PC-3 (cell line): ENCODE measurements around the gene UTS2B. TPM values are rescaled to one million over a fixed set of nuclear protein-coding genes. Genes with fewer than 3 reads are reported as not detected.
A peak's percentile ranks its signal among the peaks of the same experiment; 100 is the strongest.

Source experiments
- ATAC-seq: fragments of 200-7000 bp; cut with Tn5 transposase; 2 replicates; pipeline ENCODE4 v1.9.1; 2020; ENCODE audit warnings: mild to moderate bottlenecking, moderate library complexity
- BruUV-seq: library from RNA; stranded (reverse); fragments of 400-500 nt; replicated peaks from 2 replicates; lab custom pipeline; 2021; lab: Mats Ljungman, UMichigan
- CTCF ChIA-PET: fragments of 300-600 bp; sonication (Branson Sonifier 250); formaldehyde crosslinking; loops from one replicate; lab custom pipeline; 2022; ENCODE audit warnings: antibody characterized with exemption; lab: Charles Lee
- POLR2A ChIA-PET: fragments of 300-600 bp; sonication (Branson Sonifier 250); formaldehyde crosslinking; loops from one replicate; lab custom pipeline; 2022; ENCODE audit warnings: antibody characterized with exemption; ENCODE audit not compliant: unreplicated experiment; lab: Charles Lee
- DNase-seq: peaks from one replicate; pipeline ENCODE4 v3.0.0-alpha.2; 2015
- H2AFZ ChIP-seq: fragments of 300-600 bp; sonication (generic); 2 replicates; pipeline ENCODE4 v1.6.0; 2016; ENCODE audit warnings: antibody characterized with exemption, low read length
- H3F3A ChIP-seq: fragments of 300-600 bp; sonication (generic); one replicate; pipeline ENCODE4 v1.6.0; 2017; ENCODE audit warnings: antibody characterized with exemption, low read length, control low read depth, mild to moderate bottlenecking; ENCODE audit not compliant: unreplicated experiment
- H3K27ac ChIP-seq: fragments of 300-600 bp; sonication (generic); 2 replicates; pipeline ENCODE4 v1.5.1; 2016; ENCODE audit warnings: mild to moderate bottlenecking, low read length
- H3K27me3 ChIP-seq: fragments of 300-600 bp; sonication (generic); 2 replicates; pipeline ENCODE4 v1.6.1; 2016; ENCODE audit warnings: low read length, mixed read lengths
- H3K36me3 ChIP-seq: fragments of 300-600 bp; sonication (generic); 2 replicates; pipeline ENCODE4 v1.6.1; 2016; ENCODE audit warnings: low read depth, mixed run types, low read length, mixed read lengths
- H3K4me1 ChIP-seq: fragments of 300-600 bp; sonication (generic); 2 replicates; pipeline ENCODE4 v1.5.1; 2016; ENCODE audit warnings: low read length; ENCODE audit not compliant: insufficient read depth
- H3K4me2 ChIP-seq: fragments of 300-600 bp; sonication (generic); 2 replicates; pipeline ENCODE4 v1.6.0; 2016; ENCODE audit warnings: low read length
- H3K4me3 ChIP-seq: fragments of 300-600 bp; sonication (generic); 2 replicates; pipeline ENCODE4 v1.5.1; 2016; ENCODE audit warnings: mild to moderate bottlenecking, low read length, mixed read lengths
- H3K79me2 ChIP-seq: fragments of 300-600 bp; sonication (generic); 2 replicates; pipeline ENCODE4 v1.6.1; 2017; ENCODE audit warnings: low read length, mixed read lengths
- H3K9ac ChIP-seq: fragments of 300-600 bp; sonication (generic); 2 replicates; pipeline ENCODE4 v1.6.0; 2016; ENCODE audit warnings: mild to moderate bottlenecking, low read length
- H3K9me2 ChIP-seq: fragments of 300-600 bp; sonication (generic); replicated peaks from 2 replicates; pipeline ENCODE4 v1.6.1; 2016; ENCODE audit warnings: mixed run types, low read length, mixed read lengths
- H3K9me3 ChIP-seq: fragments of 300-600 bp; sonication (generic); 2 replicates; pipeline ENCODE4 v1.6.1; 2016; ENCODE audit warnings: low read length, mixed read lengths
- H4K20me1 ChIP-seq: fragments of 300-600 bp; sonication (generic); 2 replicates; pipeline ENCODE4 v1.6.1; 2016; ENCODE audit warnings: low read length, mixed read lengths
- EZH2 ChIP-seq: fragments of 300-600 bp; sonication (generic); IDR thresholded peaks from one replicate; pipeline ENCODE4 v1.6.1; 2017; ENCODE audit warnings: antibody characterized with exemption, mild to moderate bottlenecking, low read length; ENCODE audit not compliant: unreplicated experiment
- EZH2phosphoT487 ChIP-seq: fragments of 300-600 bp; sonication (generic); IDR thresholded peaks from 2 replicates; pipeline ENCODE4 v1.6.1; 2018; ENCODE audit warnings: mild to moderate bottlenecking, antibody characterized with exemption, low read length, borderline replicate concordance
- intact Hi-C: fragments of 100-400 bp; cut with micrococcal nuclease; formaldehyde crosslinking; loops from 2 replicates; pipeline ENCODE4 v1.9.0; 2023
- total RNA-seq: library from RNA; depleted of rRNA; stranded (reverse); fragments of >200 nt; gene quantifications from 2 replicates; pipeline ENCODE4 v1.2.3, GENCODE V29; 2014
- TF ChIP-seq, protein P1 (sequence below): fragments of 300-600 bp; sonication (generic); conservative IDR thresholded peaks from 2 replicates; pipeline ENCODE4 v1.5.1; 2017; ENCODE audit warnings: antibody characterized with exemption, low read depth, mild to moderate bottlenecking, low read length

The UTS2B gene
- total RNA-seq, 1 experiment from 2014 or later, result not detected

- Histone ChIP-seq H3K9ac (no peak overlapping the region), H3K27me3 (no peaks in the 10 kb centered on the region), H3K9me3 (no peaks in the 10 kb centered on the region), H4K20me1 (peaks cover 12% of the 10 kb centered on the region; the same call in 1 of the 2 replicates), H3K4me1 (peaks cover 58% of the 10 kb centered on the region), H2AFZ (no peak overlapping the region), H3K36me3 (no peaks in the 10 kb centered on the region), H3K27ac (no peak overlapping the region), H3K79me2 (peaks cover 98% of the 10 kb centered on the region), H3F3A (no peaks in the 10 kb centered on the region), H3K9me2 (no peaks in the 10 kb centered on the region), H3K4me2 (no peak overlapping the region), H3K4me3 (no peak overlapping the region)
- POLR2A ChIA-PET, result no interaction called here
- DNase-seq (no peak), ATAC-seq (no peak)
- TF ChIP-seq EZH2 (no peak), EZH2phosphoT487 (no peak)
- TF ChIP-seq, protein P1, sequence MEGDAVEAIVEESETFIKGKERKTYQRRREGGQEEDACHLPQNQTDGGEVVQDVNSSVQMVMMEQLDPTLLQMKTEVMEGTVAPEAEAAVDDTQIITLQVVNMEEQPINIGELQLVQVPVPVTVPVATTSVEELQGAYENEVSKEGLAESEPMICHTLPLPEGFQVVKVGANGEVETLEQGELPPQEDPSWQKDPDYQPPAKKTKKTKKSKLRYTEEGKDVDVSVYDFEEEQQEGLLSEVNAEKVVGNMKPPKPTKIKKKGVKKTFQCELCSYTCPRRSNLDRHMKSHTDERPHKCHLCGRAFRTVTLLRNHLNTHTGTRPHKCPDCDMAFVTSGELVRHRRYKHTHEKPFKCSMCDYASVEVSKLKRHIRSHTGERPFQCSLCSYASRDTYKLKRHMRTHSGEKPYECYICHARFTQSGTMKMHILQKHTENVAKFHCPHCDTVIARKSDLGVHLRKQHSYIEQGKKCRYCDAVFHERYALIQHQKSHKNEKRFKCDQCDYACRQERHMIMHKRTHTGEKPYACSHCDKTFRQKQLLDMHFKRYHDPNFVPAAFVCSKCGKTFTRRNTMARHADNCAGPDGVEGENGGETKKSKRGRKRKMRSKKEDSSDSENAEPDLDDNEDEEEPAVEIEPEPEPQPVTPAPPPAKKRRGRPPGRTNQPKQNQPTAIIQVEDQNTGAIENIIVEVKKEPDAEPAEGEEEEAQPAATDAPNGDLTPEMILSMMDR, result no peak
- intact Hi-C loops, result no loop called here
- no TSS peak for BruUV-seq
- CTCF ChIA-PET, result no interaction called here
These were observed 15.0 kb upstream of the UTS2B start for GRCh38 chr3:191345334-191345733.

- DNase-seq (no peak), ATAC-seq (no peak)
- Histone ChIP-seq H2AFZ (no peak overlapping the region), H3K9me3 (no peaks in the 10 kb centered on the region), H3F3A (no peaks in the 10 kb centered on the region), H3K27ac (0 out of 2 replicates have a peak overlapping the region, but pooled peaks have one; percentile 7), H3K4me1 (peaks cover 50% of the 10 kb centered on the region), H3K4me3 (no peak overlapping the region), H3K4me2 (0 out of 2 replicates have a peak overlapping the region, but pooled peaks have one; percentile 18), H3K36me3 (no peaks in the 10 kb centered on the region), H3K9ac (no peak overlapping the region), H4K20me1 (peaks cover 12% of the 10 kb centered on the region; the same call in 1 of the 2 replicates), H3K27me3 (no peaks in the 10 kb centered on the region), H3K79me2 (peaks cover 100% of the 10 kb centered on the region), H3K9me2 (no peaks in the 10 kb centered on the region)
- no peak for TF ChIP-seq EZH2
- TF ChIP-seq EZH2phosphoT487, result no peak
- TF ChIP-seq, protein P1, result no peak
- BruUV-seq, result no TSS peak
- ChIA-PET CTCF (no interaction called here), POLR2A (no interaction called here)
- intact Hi-C loops, result no loop called here
These were observed 13.6 kb upstream of the UTS2B start for GRCh38 chr3:191343913-191344312.

DNA sequence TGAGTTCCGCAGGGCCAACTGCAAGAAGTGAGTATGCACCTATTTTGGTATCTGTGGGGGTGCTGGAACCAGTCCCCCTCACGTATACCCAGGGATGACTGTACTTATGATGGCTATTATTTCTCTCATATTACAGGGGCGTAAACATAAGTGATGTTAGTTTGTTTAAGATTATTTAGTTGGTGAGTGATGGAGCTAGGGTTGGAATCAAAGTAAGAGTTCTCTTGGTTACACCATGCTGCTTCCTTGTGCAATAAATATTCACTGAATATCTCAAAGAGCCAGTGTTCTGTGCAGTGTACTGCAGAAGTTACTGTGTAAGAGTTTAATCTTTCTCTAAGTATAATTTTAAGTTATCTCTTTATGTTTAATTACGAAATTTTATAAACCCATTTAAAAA is 12.8 kb upstream of the UTS2B start:
- ATAC-seq (peak; percentile 83), DNase-seq (peak; percentile 63)
- Histone ChIP-seq H3K9ac (no peak overlapping the region), H3K79me2 (peaks cover 100% of the 10 kb centered on the region), H2AFZ (no peak overlapping the region), H3K9me2 (no peaks in the 10 kb centered on the region), H3K9me3 (no peaks in the 10 kb centered on the region), H3K4me1 (peaks cover 56% of the 10 kb centered on the region), H3F3A (peaks cover 4% of the 10 kb centered on the region), H3K27me3 (no peaks in the 10 kb centered on the region), H4K20me1 (peaks cover 12% of the 10 kb centered on the region; the same call in 1 of the 2 replicates), H3K36me3 (no peaks in the 10 kb centered on the region), H3K4me3 (no peak overlapping the region), H3K27ac (peak overlapping the region; percentile 34), H3K4me2 (peak overlapping the region; percentile 18; the same call in 1 of the 2 replicates)
- TF ChIP-seq, protein P1, result no peak
- TF ChIP-seq EZH2 (no peak), EZH2phosphoT487 (no peak)
- no TSS peak for BruUV-seq
- intact Hi-C loops, result no loop called here
- ChIA-PET CTCF (interaction anchor here (0.5 to 0.6 kb wide), 2 partner anchors 58 to 923 kb away, joined by 4 to 9 read pairs; no protein-coding TSS in a partner anchor), POLR2A (interaction anchor here (0.6 kb wide), 1 partner anchor 987 kb away, joined by 5 read pairs; no protein-coding TSS in a partner anchor)
